Activated CD8-positive, alpha-beta memory T cell treated with anti-CD3 and anti-CD28 coated beads, Interleukin-2, amount 10 ng/mL, durations not matched to agents 7 days and 5 days (primary cell): ENCODE measurements around the gene CHI3L1. TPM values are rescaled to one million over a fixed set of nuclear protein-coding genes. Genes with fewer than 3 reads are reported as not detected.

ENCODE experiments used
- ATAC-seq: fragments of 150-1000 bp; cut with Tn5 transposase; one replicate; pipeline ENCODE4 v1.10.0; 2021; ENCODE audit warnings: moderate library complexity
- CTCF ChIA-PET: fragments of 350-600 bp; sonication (Branson Sonifier 250); formaldehyde crosslinking; loops from one replicate; lab custom pipeline; 2021; ENCODE audit warnings: antibody characterized with exemption; lab: Charles Lee
- DNase-seq: peaks from one replicate; pipeline ENCODE4 v3.0.0-alpha.2; 2020
- H3K27ac Mint-ChIP-seq: one replicate; pipeline ENCODE4 v1.8.0; 2021; ENCODE audit warnings: mild to moderate bottlenecking, mixed read lengths
- H3K27me3 Mint-ChIP-seq: one replicate; pipeline ENCODE4 v1.8.0; 2021; ENCODE audit warnings: mixed read lengths
- H3K36me3 Mint-ChIP-seq: one replicate; pipeline ENCODE4 v1.8.0; 2021; ENCODE audit warnings: mild to moderate bottlenecking, mixed read lengths
- H3K4me1 Mint-ChIP-seq: one replicate; pipeline ENCODE4 v1.8.0; 2021; ENCODE audit warnings: mixed read lengths
- H3K4me3 Mint-ChIP-seq: one replicate; pipeline ENCODE4 v1.8.0; 2021; ENCODE audit warnings: mild to moderate bottlenecking, moderate library complexity, mixed read lengths
- H3K9me3 Mint-ChIP-seq: one replicate; pipeline ENCODE4 v1.8.0; 2022; ENCODE audit warnings: low read depth, mixed read lengths
- total RNA-seq, 2 experiments: library from RNA; stranded (reverse); gene quantifications; one replicate each; pipeline ENCODE4 v1.2.3, GENCODE V29; 2021

CHI3L1 gene
- total RNA-seq, 2 experiments from 2014 or later: not detected

DNA sequence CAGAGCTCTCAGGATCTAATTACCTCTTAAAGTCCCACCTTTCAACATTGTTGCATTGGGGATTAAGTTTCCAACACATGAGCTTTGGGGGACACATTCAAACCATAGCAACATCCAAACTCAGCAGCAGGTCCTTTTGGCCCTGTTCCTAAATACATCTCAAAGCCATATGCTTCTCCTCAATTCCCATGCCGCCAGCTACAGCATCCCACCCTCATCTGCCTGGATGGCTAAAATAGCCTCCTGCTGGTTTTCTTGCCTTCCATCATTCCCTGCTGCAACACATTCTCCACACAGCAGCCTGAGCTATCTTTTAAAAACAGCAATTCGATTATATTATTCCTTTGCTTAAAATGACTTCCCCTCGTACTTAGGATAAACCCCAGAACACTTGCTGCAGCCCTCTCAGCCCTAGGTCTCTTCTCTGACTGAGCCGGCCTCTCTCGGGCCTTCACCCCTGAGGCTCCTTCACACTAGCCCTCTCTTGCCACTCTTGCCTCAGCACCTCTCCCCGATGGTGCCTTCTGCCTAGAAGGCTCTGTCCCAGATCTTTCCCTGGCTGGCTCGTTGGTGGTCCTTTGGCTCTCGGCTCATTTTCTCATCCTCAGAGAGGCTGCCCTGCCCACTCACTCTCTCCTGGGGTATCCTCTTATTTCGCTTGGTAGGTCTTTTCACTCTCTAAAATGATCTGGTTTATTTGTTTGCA, 27.4 kb downstream of the CHI3L1 start:
- no peak overlapping the region for H3K4me3 Mint-ChIP-seq
- no peaks in the 10 kb centered on the region for H3K4me1 Mint-ChIP-seq
- no peak for DNase-seq
- H3K9me3 Mint-ChIP-seq: no peaks in the 10 kb centered on the region
- CTCF ChIA-PET: no interaction called here
- no peak for ATAC-seq
- no peak overlapping the region for H3K27ac Mint-ChIP-seq
- peaks cover 40% of the 10 kb centered on the region for H3K27me3 Mint-ChIP-seq
- H3K36me3 Mint-ChIP-seq: no peaks in the 10 kb centered on the region

DNA sequence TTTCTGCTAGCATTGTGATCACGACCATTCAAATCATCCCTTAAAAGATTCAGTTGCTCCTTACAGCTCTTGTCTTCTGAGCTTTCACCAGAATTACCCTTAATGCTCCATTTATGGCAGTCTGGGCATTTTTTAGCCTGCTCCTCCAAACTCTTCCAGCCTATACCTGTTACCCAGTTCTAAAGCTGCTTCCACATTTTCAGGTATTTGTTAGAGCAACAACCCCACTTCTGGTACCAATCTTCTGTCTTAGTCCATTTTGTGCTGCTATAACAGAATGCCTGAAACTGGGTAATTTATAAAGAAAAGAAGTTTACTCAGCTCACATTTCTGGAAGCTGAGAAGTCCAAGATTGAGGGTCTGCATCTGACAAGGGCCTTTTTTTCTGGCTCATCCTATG, 28.1 kb downstream of the CHI3L1 start:
- ATAC-seq (no peak), DNase-seq (no peak)
- Mint-ChIP-seq H3K27ac (no peak overlapping the region), H3K36me3 (no peaks in the 10 kb centered on the region), H3K4me3 (no peak overlapping the region), H3K9me3 (no peaks in the 10 kb centered on the region), H3K27me3 (peaks cover 37% of the 10 kb centered on the region), H3K4me1 (no peaks in the 10 kb centered on the region)
- CTCF ChIA-PET: no interaction called here

DNA sequence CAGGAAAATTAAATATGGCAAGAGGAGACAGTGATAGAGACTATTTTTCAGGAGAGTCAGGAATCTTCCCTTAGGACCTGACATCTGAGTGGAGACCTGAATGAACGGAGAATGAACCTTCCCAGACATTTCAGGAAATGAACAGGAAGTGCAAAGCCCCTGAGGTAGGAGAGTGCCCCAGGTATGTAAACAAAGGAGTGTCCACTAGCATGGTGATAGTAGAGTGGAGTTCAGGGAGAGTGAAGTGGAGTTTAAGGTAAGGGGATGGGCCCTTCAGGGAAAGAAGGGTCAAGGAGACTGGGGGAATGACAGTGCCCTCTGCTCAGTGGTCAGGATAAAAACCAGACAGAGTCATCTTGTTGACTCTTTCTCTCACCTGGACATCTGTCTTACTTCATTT, 30.2 kb downstream of the CHI3L1 start:
- no peaks in the 10 kb centered on the region for H3K4me1 Mint-ChIP-seq
- DNase-seq (no peak), ATAC-seq (no peak)
- H3K36me3 Mint-ChIP-seq: no peaks in the 10 kb centered on the region
- CTCF ChIA-PET: no interaction called here
- H3K9me3 Mint-ChIP-seq: no peaks in the 10 kb centered on the region
- no peak overlapping the region for H3K4me3 Mint-ChIP-seq
- no peak overlapping the region for H3K27ac Mint-ChIP-seq
- peaks cover 32% of the 10 kb centered on the region for H3K27me3 Mint-ChIP-seq

DNA sequence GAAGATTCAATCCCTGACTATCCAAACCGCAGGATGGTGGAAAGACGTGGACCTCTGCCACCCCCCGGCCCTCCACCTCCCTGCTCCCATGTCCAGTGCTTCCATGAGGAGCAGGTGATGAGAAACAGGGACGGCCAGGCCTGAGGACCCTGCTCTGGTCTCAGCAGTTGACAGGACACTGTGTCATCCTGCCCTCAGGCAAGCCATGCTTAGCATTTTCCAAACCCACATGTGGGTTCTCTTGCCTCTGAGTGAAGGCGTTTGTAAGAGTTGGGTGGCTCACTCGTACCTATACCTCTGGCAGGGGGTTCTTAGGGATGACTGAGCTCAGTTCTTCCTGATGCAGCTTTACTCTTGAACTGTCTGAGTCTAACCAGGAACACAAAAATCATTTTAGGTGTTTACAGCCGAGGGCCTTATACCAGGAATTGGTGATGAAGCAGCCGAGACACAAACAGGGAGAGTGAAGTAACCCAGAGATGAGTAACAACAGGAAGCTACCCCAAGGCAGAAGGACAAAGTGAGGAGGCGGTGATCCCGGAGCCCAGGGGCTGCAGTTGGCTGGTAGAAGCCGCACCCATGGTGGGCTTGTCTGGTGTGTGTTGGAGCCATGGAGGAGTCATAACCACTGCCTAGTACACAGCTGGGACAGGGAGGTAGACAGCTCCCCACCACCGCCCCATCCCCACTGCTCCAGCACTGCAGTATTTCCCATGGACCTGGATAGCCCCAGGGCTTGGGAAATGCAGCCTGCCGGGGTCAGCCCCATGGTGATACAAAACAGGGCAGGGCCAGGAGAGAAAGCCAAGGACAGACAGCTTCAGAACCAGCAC, 32.3 kb downstream of the CHI3L1 start:
- Mint-ChIP-seq H3K27me3 (peaks cover 26% of the 10 kb centered on the region), H3K9me3 (no peaks in the 10 kb centered on the region), H3K4me1 (no peaks in the 10 kb centered on the region), H3K4me3 (no peak overlapping the region), H3K27ac (no peak overlapping the region), H3K36me3 (no peaks in the 10 kb centered on the region)
- CTCF ChIA-PET: interaction anchor here (0.9 kb wide), 1 partner anchor 18 kb away, joined by 3 read pairs; no protein-coding TSS in a partner anchor
- no peak for DNase-seq
- no peak for ATAC-seq

DNA sequence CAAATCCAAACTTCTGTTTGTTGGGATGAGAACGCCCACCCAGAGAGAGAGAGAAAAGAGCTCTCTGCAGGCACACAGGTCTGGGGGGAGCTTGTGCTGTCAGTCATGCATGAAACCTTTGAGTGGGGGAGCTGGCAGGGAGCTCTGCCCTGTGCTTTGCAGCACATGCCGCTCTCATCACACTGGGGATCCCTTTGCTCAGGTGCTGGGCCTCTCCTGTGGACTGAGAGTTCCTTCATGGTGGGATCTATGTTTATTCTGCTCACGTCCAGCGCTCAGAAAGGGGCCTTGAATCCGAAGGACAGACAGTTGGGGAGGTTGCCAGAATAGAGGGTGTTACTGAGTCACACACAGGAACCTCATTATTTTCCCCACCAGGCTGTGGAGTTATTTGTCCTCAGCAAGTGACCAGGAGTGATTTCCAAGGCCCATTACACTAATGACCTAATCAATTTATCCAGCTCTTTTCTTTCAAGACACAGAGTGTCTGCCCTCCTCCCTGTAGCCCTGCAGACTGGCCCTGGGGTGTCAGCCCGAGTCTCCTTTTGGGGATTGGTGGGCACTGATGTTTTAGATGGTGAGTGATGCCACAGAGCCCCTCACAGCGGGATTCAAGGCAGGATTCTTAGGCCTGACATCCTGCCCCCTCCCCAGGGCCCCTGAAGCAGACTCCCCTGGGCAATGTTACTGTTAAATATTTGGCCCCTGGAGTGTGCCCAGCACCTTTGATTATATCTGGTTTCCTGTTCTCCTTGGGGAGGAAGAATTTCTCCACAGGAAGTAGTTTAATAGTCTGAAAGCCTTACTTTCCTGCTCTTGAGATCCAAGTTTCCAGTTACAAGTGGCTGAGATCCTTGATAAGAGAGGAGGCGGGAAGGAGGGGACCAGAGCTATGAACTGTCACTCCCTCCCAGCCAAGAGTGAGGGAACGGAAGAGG, 33.2 kb downstream of the CHI3L1 start:
- no peaks in the 10 kb centered on the region for H3K9me3 Mint-ChIP-seq
- H3K4me1 Mint-ChIP-seq: no peaks in the 10 kb centered on the region
- no peak for ATAC-seq
- CTCF ChIA-PET: interaction anchor here (0.9 to 1.8 kb wide), 3 partner anchors 18 to 69 kb away, joined by 3 to 4 read pairs (median 4); no protein-coding TSS in a partner anchor
- no peaks in the 10 kb centered on the region for H3K36me3 Mint-ChIP-seq
- H3K27ac Mint-ChIP-seq: no peak overlapping the region
- no peak overlapping the region for H3K4me3 Mint-ChIP-seq
- DNase-seq: no peak
- peaks cover 21% of the 10 kb centered on the region for H3K27me3 Mint-ChIP-seq

DNA sequence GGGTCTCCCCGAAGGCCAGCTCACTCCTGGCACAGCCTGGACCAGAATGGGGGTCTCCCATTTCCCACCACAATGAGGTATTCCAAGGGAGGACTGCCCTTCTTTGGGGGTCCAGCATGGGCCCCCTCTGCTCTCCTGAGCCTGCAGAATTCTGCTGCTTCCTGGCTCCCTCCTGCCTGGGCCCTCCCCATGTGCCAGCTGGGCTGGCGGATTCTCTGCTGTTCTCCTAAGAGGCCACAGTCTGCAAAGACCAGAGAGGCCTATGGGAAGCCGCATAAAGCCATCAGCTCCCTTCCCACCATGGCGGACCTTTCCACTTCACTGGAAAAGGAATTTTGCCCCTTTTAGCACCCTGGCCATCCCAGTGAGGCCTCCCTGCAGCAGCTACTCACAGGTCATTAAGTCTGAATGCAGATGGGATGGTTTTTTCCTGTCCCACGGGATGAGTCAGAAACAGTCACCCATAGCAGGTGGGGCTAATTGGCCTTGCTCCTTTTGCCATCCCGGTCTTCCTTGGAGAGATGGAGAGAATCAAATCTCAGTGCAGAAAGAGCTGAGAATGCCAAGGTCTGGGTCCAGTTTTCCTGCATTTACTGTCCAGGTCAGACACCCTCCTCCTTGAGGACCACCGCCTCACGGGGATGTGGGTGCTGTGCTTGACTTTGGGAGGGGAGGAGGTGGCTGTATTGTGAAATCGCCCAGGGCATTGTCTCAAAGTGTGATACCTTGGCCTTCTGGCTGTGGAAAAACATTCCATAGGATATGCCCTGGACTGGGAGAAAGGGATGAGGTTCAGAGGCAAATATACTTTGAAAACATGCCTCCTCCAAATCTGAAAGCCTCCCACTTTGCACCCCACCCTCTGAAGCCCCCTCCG, 34.1 kb downstream of the CHI3L1 start:
- Mint-ChIP-seq H3K27ac (no peak overlapping the region), H3K4me3 (no peak overlapping the region), H3K4me1 (no peaks in the 10 kb centered on the region), H3K27me3 (peaks cover 14% of the 10 kb centered on the region), H3K36me3 (no peaks in the 10 kb centered on the region), H3K9me3 (no peaks in the 10 kb centered on the region)
- no peak for DNase-seq
- ATAC-seq: no peak
- CTCF ChIA-PET: interaction anchor here (1.2 to 1.8 kb wide), 3 partner anchors 20 to 186 kb away, joined by 4 read pairs; no protein-coding TSS in a partner anchor

DNA sequence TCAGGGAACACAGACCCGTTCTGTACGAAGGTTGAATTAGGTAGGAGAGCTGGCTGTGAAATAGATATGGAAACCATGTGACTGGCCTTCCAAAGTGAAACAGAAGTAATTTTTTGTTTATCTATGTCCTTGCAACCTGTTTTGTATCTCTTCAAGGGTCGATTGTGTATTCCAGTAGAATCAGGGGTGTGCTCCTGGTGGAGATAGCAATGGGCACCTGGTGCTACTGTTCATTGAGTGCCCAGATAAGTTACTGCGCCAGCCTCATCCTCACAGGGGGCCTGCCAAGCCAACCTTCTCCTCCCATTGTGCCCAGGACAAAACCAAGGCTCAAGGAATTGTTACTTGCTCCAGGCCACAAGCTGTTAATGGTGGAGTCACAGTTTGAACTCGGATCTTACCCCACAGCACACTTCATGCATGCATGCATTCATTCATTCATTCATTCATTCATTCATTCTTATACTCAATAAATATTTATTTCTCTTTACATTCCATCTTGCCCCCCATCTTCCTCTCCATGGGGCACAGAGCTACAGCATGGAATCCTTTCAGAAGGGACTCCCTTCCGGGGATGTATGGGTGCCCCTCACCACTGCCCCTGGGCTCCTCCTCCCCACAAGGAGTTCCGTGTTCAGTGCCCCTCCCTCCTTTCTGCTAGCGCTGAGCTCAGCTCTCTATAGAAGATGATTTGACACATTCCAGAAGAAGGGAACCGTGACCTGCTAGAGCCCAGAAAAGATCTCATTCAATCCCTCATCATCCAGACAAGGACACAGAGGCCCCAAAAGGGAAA, 34.9 kb downstream of the CHI3L1 start:
- no peak overlapping the region for H3K27ac Mint-ChIP-seq
- peaks cover 12% of the 10 kb centered on the region for H3K27me3 Mint-ChIP-seq
- CTCF ChIA-PET: interaction anchor here (1.2 to 1.8 kb wide), 3 partner anchors 21 to 187 kb away, joined by 4 read pairs; no protein-coding TSS in a partner anchor
- H3K36me3 Mint-ChIP-seq: no peaks in the 10 kb centered on the region
- no peak overlapping the region for H3K4me3 Mint-ChIP-seq
- H3K4me1 Mint-ChIP-seq: no peaks in the 10 kb centered on the region
- no peaks in the 10 kb centered on the region for H3K9me3 Mint-ChIP-seq
- ATAC-seq (no peak), DNase-seq (no peak)

DNA sequence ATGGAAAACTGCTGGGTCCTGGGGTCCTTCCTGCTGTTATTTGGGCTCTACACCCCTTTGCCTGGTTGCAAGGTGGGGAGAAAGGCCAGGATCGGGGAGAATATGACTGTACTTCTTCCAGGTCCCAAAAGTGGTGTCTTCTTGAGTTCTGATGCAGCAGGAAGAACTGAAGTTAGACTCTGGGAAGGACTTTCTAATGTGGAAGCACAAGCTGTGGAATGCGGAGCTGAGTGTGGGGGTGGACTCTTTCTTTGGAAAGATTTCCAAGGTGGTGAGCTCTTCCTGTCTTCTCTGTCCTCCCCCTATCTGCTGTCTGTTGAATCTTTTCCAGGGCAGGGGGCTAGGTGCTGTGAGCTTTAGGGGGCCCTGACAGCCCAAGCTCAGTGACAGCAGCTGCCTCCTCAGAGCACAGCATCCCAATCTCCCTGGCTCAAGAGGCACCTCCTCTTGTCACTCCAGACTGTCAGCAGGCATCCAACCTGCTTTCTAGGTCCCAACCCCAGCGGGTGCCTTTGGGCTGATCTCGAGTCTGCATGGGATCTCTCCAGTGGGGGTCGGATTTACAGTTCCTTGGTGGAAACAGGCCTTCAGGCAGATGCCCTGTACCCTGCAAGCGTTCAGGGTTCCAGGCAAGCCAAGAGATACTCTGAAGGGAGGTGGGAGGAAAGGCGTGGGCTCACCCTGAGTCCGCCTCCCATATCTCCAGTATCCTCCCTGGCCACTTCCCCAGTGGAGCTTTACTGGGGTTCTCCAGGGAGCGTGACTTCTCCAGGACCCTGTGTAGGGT, 35.8 kb downstream of the CHI3L1 start:
- Mint-ChIP-seq H3K27ac (no peak overlapping the region), H3K4me3 (no peak overlapping the region)
- CTCF ChIA-PET: no interaction called here

DNA sequence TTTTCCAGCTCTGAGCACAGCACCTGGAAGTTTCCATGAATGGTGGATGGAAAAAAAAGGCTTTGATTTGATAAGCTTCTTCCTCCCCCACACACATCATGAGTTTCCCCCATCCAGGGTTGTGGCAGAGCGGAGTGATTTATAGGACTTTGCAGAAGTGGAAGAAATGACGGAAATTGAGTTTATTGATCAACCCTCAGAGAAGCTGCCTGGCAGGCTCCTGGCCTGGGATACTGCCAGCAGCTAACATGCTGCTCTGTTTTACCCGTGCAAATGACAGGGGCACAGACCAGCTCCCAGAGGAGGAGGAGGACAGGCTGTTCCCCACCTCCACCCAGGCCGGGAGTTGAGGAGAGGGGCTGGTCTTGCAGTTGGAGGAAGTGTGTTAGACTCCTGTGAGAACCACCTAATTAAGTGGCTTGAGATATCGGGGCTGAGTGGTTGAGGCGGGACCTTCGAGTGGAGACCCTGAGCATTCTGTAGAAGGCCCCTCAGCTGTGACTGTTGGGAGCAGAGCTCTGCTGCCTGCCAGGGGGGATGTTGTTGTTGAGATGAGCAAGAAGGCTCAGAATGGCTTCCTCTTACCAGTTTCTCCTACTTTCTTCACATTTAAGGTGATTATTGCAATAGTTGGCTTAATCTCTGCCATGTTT, 37.2 kb downstream of the CHI3L1 start:
- Mint-ChIP-seq H3K4me1 (no peaks in the 10 kb centered on the region), H3K27ac (no peak overlapping the region), H3K9me3 (no peaks in the 10 kb centered on the region), H3K27me3 (peaks cover 8% of the 10 kb centered on the region), H3K4me3 (no peak overlapping the region), H3K36me3 (no peaks in the 10 kb centered on the region)
- ATAC-seq (no peak), DNase-seq (no peak)
- CTCF ChIA-PET: interaction anchor here (1.0 to 2.4 kb wide), 5 partner anchors 17 to 110 kb away, joined by 3 to 9 read pairs (median 3); no protein-coding TSS in a partner anchor

More for the DNA sequence above, 35.8 kb downstream of the CHI3L1 start:
- Mint-ChIP-seq H3K4me1 (no peaks in the 10 kb centered on the region), H3K9me3 (no peaks in the 10 kb centered on the region), H3K36me3 (no peaks in the 10 kb centered on the region), H3K27me3 (peaks cover 8% of the 10 kb centered on the region)
- no peak for ATAC-seq
- DNase-seq: no peak

DNA sequence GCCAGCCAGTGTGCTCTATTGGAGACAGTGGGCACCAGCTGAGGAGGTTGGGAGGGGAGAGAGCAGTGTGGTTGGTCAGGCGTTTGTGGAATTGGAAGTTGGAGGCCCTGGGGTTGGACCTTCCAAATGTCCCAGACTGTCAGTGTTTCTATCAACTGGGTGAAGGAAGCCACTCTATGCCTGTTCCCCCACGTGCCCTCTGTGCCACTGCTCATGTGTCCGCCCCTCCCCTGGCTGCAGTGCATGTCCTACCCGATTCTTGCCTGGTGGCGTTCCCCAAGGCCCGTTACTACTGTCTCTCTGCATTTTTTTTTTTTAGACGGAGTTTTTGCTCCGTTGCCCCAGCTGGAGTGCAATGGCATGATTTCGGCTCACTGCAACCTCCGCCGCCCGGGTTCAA, 37.9 kb downstream of the CHI3L1 start:
- peaks cover 8% of the 10 kb centered on the region for H3K27me3 Mint-ChIP-seq

More for the DNA sequence above, 37.9 kb downstream of the CHI3L1 start:
- Mint-ChIP-seq H3K9me3 (no peaks in the 10 kb centered on the region), H3K27ac (no peak overlapping the region), H3K36me3 (no peaks in the 10 kb centered on the region), H3K4me1 (no peaks in the 10 kb centered on the region), H3K4me3 (no peak overlapping the region)
- CTCF ChIA-PET: interaction anchor here (1.0 to 2.4 kb wide), 5 partner anchors 16 to 109 kb away, joined by 3 to 9 read pairs (median 3); no protein-coding TSS in a partner anchor
- DNase-seq (no peak), ATAC-seq (no peak)
